Stimulated activated naive CD8-positive, alpha-beta T cell treated with anti-CD3 and anti-CD28 coated beads, Interleukin-15, Interleukin-2, amounts not matched to agents 100 ng/mL and 50 ng/mL, for 24 hours (primary cell): Measurements from ENCODE around the gene CDHR1.
"Not testable (repeated sequence)": the region's sequence is repeated elsewhere in the genome, so short reads cannot be mapped to it uniquely, and the experiment has no call there.

Experiments used
- H3K27ac Mint-ChIP-seq: one replicate; pipeline ENCODE4 v1.8.0; 2021; ENCODE audit warnings: mild to moderate bottlenecking, mixed read lengths
- H3K27me3 Mint-ChIP-seq: one replicate; pipeline ENCODE4 v1.8.0; 2021; ENCODE audit warnings: mixed read lengths
- H3K36me3 Mint-ChIP-seq: one replicate; pipeline ENCODE4 v1.8.0; 2021; ENCODE audit warnings: low read depth, mixed read lengths
- H3K4me1 Mint-ChIP-seq: one replicate; pipeline ENCODE4 v1.8.0; 2021; ENCODE audit warnings: low read depth, mixed read lengths
- H3K4me3 Mint-ChIP-seq: one replicate; pipeline ENCODE4 v1.8.0; 2021; ENCODE audit warnings: mild to moderate bottlenecking, mixed read lengths
- H3K9me3 Mint-ChIP-seq: one replicate; pipeline ENCODE4 v1.8.0; 2021; ENCODE audit warnings: mixed read lengths

CDHR1 gene

GRCh38 chr10:84194424-84195043 lies at the start of gene CDHR1:
CDHR1 (plus strand) TSS chr10:84194537; CDS start chr10:84194761, 224 bp downstream.
- no peak within 1 kb of the TSS for H3K27ac Mint-ChIP-seq
- no peaks in the 10 kb centered on the region for H3K36me3 Mint-ChIP-seq
- H3K9me3 Mint-ChIP-seq, result no peaks in the 10 kb centered on the region
- H3K4me3 Mint-ChIP-seq, result peak within 1 kb of the TSS; percentile 57
- peaks cover 11% of the 10 kb centered on the region for H3K4me1 Mint-ChIP-seq
- H3K27me3 Mint-ChIP-seq, result peaks cover 30% of the 10 kb centered on the region

- H3K27me3 Mint-ChIP-seq, result no peaks in the 10 kb centered on the region
- H3K36me3 Mint-ChIP-seq, result peaks cover 83% of the 10 kb centered on the region
- H3K4me3 Mint-ChIP-seq, result no peak overlapping the region
- H3K4me1 Mint-ChIP-seq, result peaks cover 7% of the 10 kb centered on the region
- peak overlapping the region; percentile 1 for H3K27ac Mint-ChIP-seq
- no peaks in the 10 kb centered on the region for H3K9me3 Mint-ChIP-seq
Observed at GRCh38 chr10:84147347-84147746, 47.0 kb upstream of the CDHR1 start.

DNA sequence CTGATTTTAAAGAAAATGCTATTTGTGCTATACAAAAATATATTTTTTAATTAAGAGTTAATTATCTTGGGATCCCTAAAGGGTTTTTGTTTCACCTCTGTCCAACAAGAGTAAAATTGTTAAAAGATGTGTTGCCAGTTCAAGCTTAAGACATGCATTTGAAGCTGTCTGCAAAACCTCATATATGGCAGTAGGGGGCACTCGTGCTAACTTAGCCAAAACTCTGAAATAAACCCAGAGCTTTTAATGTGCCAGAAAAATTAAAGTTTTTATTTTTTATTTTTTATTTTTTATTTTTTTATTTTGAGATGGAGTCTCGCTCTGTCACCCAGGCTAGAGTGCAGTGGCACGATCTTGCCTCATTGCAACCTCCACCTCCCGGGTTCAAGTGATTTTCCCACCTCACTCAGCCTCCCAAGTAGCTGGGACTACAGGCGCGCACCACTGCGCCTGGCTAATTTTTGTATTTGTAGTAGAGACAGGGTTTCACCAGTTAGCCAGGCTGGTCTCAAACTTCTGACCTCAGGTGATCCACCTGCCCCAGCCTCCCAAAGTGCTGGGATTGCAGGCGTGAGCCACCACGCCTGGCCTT lies 46.2 kb upstream of the CDHR1 start:
- H3K9me3 Mint-ChIP-seq, H3K4me3 Mint-ChIP-seq, H3K27ac Mint-ChIP-seq, H3K27me3 Mint-ChIP-seq: not testable (repeated sequence)
- Mint-ChIP-seq H3K36me3 (peaks cover 83% of the 10 kb centered on the region), H3K4me1 (peaks cover 15% of the 10 kb centered on the region)

GRCh38 chr10:84149854-84150253 lies 44.5 kb upstream of the CDHR1 start:
- Mint-ChIP-seq H3K4me1 (peaks cover 22% of the 10 kb centered on the region), H3K27me3 (no peaks in the 10 kb centered on the region), H3K4me3 (no peak overlapping the region), H3K27ac (no peak overlapping the region), H3K36me3 (peaks cover 85% of the 10 kb centered on the region), H3K9me3 (no peaks in the 10 kb centered on the region)

- peak overlapping the region; percentile 79 for H3K27ac Mint-ChIP-seq
- no peak overlapping the region for H3K4me3 Mint-ChIP-seq
- no peaks in the 10 kb centered on the region for H3K9me3 Mint-ChIP-seq
- peaks cover 34% of the 10 kb centered on the region for H3K4me1 Mint-ChIP-seq
- peaks cover 68% of the 10 kb centered on the region for H3K36me3 Mint-ChIP-seq
- H3K27me3 Mint-ChIP-seq, result no peaks in the 10 kb centered on the region
Observed at GRCh38 chr10:84152769-84153168, 41.6 kb upstream of the CDHR1 start.

DNA sequence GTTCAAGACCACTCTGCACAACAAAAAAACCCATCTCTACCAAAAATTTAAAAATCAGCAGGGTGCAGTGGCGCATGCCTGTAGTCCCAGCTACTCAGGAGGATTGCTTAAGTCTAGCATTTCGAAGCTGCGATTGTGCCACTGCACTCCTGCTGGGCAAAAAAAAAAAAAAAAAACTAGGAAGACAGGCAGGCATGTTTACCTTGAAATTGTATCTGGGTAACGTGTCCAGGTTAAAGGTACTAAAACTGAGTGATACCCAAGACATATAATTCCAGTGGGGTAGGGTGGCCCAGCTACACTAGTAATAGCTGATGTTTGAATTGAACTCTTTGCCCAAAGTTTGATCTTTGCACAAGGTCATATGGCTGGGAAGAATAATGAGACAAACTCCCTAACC lies 38.8 kb upstream of the CDHR1 start:
- no peaks in the 10 kb centered on the region for H3K9me3 Mint-ChIP-seq
- no peak overlapping the region for H3K27ac Mint-ChIP-seq
- H3K36me3 Mint-ChIP-seq, result peaks cover 51% of the 10 kb centered on the region
- no peaks in the 10 kb centered on the region for H3K27me3 Mint-ChIP-seq
- peaks cover 51% of the 10 kb centered on the region for H3K4me1 Mint-ChIP-seq
- H3K4me3 Mint-ChIP-seq, result no peak overlapping the region

- Mint-ChIP-seq H3K4me3 (no peak overlapping the region), H3K9me3 (no peaks in the 10 kb centered on the region), H3K4me1 (peaks cover 51% of the 10 kb centered on the region), H3K27ac (no peak overlapping the region), H3K27me3 (no peaks in the 10 kb centered on the region), H3K36me3 (peaks cover 46% of the 10 kb centered on the region)
Observed at GRCh38 chr10:84156009-84156408, 38.3 kb upstream of the CDHR1 start.

- Mint-ChIP-seq H3K36me3 (peaks cover 40% of the 10 kb centered on the region), H3K4me3 (no peak overlapping the region), H3K4me1 (peaks cover 51% of the 10 kb centered on the region), H3K9me3 (no peaks in the 10 kb centered on the region), H3K27ac (peak overlapping the region; percentile 86), H3K27me3 (no peaks in the 10 kb centered on the region)
Observed at GRCh38 chr10:84156768-84157167, 37.6 kb upstream of the CDHR1 start.

- no peaks in the 10 kb centered on the region for H3K9me3 Mint-ChIP-seq
- no peak overlapping the region for H3K4me3 Mint-ChIP-seq
- H3K27ac Mint-ChIP-seq, result no peak overlapping the region
- H3K4me1 Mint-ChIP-seq, result peaks cover 40% of the 10 kb centered on the region
- H3K36me3 Mint-ChIP-seq, result peaks cover 27% of the 10 kb centered on the region
- no peaks in the 10 kb centered on the region for H3K27me3 Mint-ChIP-seq
Observed at GRCh38 chr10:84158061-84158460, 36.3 kb upstream of the CDHR1 start.

GRCh38 chr10:84158550-84158949 lies 35.8 kb upstream of the CDHR1 start:
- Mint-ChIP-seq H3K4me1 (peaks cover 35% of the 10 kb centered on the region), H3K4me3 (no peak overlapping the region), H3K36me3 (peaks cover 22% of the 10 kb centered on the region), H3K27me3 (no peaks in the 10 kb centered on the region), H3K9me3 (no peaks in the 10 kb centered on the region), H3K27ac (peak overlapping the region; percentile 59)

DNA sequence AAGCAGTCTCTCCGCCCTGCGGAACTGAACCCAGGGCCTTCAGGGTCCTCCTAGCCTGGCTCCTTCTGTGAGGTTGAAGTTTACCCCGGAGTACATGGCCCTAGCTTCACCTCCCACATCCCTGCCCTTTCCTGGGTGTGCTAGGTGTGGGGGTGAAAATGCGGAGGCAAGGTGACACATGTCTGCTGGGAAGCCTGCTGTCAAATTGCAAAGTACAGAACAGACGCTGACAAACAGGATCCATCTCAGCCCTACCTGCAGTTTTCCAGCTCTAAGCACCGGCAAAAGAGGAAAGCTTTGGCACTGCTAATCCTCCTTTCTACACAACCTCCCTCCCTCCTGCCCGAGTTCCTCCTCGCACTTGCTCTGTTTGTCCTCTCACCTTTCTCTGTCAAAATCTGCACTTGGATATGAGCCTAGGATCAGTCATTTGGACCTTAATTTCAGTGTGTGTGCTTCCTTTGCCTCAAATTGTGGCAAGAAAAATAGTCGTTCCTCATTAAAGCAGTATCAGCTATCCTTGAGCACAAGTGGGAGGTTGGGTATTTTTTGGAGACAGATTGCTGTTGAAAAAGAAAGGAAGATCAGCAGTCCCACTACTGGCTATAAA lies 35.2 kb upstream of the CDHR1 start:
- H3K36me3 Mint-ChIP-seq, result peaks cover 17% of the 10 kb centered on the region
- peaks cover 4% of the 10 kb centered on the region for H3K27me3 Mint-ChIP-seq
- no peak overlapping the region for H3K4me3 Mint-ChIP-seq
- no peaks in the 10 kb centered on the region for H3K9me3 Mint-ChIP-seq
- no peak overlapping the region for H3K27ac Mint-ChIP-seq
- peaks cover 32% of the 10 kb centered on the region for H3K4me1 Mint-ChIP-seq

- Mint-ChIP-seq H3K9me3 (no peaks in the 10 kb centered on the region), H3K4me3 (no peak overlapping the region), H3K27me3 (peaks cover 4% of the 10 kb centered on the region), H3K27ac (no peak overlapping the region), H3K4me1 (peaks cover 32% of the 10 kb centered on the region), H3K36me3 (peaks cover 2% of the 10 kb centered on the region)
Observed at GRCh38 chr10:84160663-84161362, 33.5 kb upstream of the CDHR1 start.

DNA sequence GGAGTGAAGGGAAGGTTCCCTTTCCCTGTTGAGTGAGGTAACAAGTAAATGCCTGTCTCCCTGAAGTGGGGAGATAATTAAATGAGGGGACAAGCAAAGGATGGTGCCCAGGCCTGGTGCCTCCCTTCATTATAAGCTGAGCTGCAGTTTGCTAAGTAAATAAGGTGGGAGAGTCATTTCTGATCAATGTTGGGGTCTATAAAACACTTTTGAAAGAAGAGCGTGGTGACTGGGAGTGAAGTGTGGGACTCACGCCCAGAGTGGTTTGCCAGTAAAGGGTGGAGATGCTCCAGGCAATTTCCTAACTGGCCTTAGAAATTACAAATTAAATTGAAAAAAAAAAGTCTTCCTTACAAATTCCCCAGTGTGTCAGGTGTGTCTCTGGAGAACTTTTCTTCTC lies 30.3 kb upstream of the CDHR1 start:
- H3K4me3 Mint-ChIP-seq, result no peak overlapping the region
- no peaks in the 10 kb centered on the region for H3K36me3 Mint-ChIP-seq
- H3K27ac Mint-ChIP-seq, result no peak overlapping the region
- no peaks in the 10 kb centered on the region for H3K9me3 Mint-ChIP-seq
- H3K4me1 Mint-ChIP-seq, result peaks cover 6% of the 10 kb centered on the region
- peaks cover 4% of the 10 kb centered on the region for H3K27me3 Mint-ChIP-seq

- peaks cover 2% of the 10 kb centered on the region for H3K4me1 Mint-ChIP-seq
- H3K4me3 Mint-ChIP-seq, result no peak overlapping the region
- H3K27ac Mint-ChIP-seq, result no peak overlapping the region
- H3K27me3 Mint-ChIP-seq, result peaks cover 4% of the 10 kb centered on the region
- no peaks in the 10 kb centered on the region for H3K36me3 Mint-ChIP-seq
- no peaks in the 10 kb centered on the region for H3K9me3 Mint-ChIP-seq
Observed at GRCh38 chr10:84164442-84164841, 29.9 kb upstream of the CDHR1 start.

DNA sequence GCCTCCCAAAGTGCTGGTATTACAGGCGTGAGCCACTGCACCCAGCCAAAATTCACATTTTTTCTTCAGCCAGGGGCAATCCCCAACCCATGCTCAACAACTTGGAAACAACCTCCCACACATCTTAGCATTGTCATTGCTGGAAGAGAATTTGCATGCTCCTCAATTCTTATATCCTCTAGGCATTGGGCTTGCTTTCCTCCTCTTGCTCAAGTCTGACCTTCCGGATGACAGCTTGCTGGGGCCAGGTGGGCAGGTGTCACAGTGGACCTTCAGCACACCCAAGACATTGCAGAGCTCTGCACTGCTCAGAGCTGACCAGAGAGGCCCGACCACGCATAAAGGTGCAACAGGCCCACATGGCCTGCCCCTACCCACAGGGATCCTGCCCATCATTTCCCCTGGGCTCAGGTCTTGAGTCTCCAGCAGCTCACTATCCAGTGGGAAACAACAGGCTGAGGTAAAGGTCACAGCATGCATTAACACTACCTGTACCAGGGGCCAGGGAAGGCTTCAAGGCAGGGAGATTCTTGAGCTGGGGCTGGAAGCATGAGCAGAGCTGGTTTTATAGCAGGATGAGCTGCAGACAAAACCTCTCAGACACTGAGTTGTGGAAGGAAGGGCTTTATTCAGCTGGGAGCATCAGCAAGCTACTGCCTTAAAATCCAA lies 27.6 kb upstream of the CDHR1 start:
- no peaks in the 10 kb centered on the region for H3K4me1 Mint-ChIP-seq
- H3K4me3 Mint-ChIP-seq, result no peak overlapping the region
- no peak overlapping the region for H3K27ac Mint-ChIP-seq
- H3K9me3 Mint-ChIP-seq, result no peaks in the 10 kb centered on the region
- H3K27me3 Mint-ChIP-seq, result peaks cover 4% of the 10 kb centered on the region
- no peaks in the 10 kb centered on the region for H3K36me3 Mint-ChIP-seq
